WI38 (cell line): ENCODE data around the gene TOM1L2.

Experiments used
- H3K4me3 ChIP-seq: 2 replicates; pipeline ENCODE4 v1.5.1; 2011; ENCODE audit warnings: low read depth, mild to moderate bottlenecking, control low read depth, low read length
- CTCF ChIP-seq: IDR thresholded peaks from 2 replicates; pipeline ENCODE4 v1.5.1; 2012; ENCODE audit warnings: low read depth, mild to moderate bottlenecking, control low read depth, low read length

Gene TOM1L2

GRCh38 chr17:17836250-17836817 is 135.9 kb downstream of the TOM1L2 start:
- no peak for TF ChIP-seq CTCF
- peak overlapping the region; percentile 77 for H3K4me3 ChIP-seq

- H3K4me3 ChIP-seq, result peak overlapping the region; percentile 77
- no peak for TF ChIP-seq CTCF
Observed at GRCh38 chr17:17835415-17836249, 136.6 kb downstream of the TOM1L2 start.

- TF ChIP-seq CTCF, result no peak
- no peak overlapping the region; the same call in 1 of the 2 replicates for H3K4me3 ChIP-seq
Observed at GRCh38 chr17:17834974-17835373, 137.2 kb downstream of the TOM1L2 start.

- no peak for TF ChIP-seq CTCF
- no peak overlapping the region for H3K4me3 ChIP-seq
Observed at GRCh38 chr17:17833658-17834357, 138.4 kb downstream of the TOM1L2 start.

- TF ChIP-seq CTCF, result no peak
- H3K4me3 ChIP-seq, result no peak overlapping the region
Observed at GRCh38 chr17:17832032-17832363, 140.2 kb downstream of the TOM1L2 start.

GRCh38 chr17:17831208-17832031 is 140.8 kb downstream of the TOM1L2 start:
- no peak overlapping the region for H3K4me3 ChIP-seq
- TF ChIP-seq CTCF, result no peak
